Hypothalamus (tissue), 51 donors: ENCODE data around the gene CERS5.

Experiments
- DNase-seq, 51 donors: peaks; one replicate each; lab custom pipeline; 2025; lab: John Stamatoyannopoulos, UW

CERS5 gene

DNA sequence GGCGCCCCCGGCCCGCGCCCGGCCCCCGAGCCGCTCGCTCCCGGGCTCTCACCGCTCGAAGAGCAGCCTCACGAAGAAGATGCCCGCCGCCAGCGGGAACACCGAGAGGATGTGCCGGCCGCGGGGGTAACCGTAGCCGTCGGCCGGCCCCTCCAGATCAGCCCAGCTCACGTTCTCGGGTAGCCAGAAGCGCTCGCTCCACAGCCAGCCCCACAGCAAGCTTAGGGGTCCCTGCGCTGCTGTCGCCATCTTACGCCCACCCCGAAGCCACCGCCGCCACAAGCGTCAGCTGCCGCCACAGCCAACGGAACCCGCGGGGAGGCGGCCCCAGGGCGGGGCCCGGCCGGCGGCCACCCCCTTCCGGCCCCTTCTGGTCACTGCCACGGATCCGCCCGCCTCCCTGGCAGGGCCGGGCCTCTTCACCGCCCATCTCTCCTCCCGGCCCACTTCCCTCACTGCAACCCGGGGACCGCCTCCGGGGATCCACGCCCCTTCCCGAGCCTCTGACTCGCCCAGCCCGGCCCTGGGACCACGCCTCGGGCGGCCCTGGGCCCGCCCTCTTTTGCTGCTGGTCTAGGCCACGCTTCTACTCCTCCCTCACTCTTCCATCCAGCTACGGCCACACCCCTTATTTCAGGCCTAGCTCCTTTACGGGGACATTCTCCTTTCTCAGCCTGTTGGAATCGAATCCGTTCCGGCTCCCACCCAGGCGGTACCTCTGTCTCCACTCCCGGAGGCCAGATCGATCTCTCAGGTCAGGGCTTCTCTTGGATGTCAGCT, at the start of gene CERS5:
TSS of gene CERS5 (minus strand) at position 321 of the 780 bp plus-strand sequence. CDS start at position 249, 72 bp downstream.
- DNase-seq: peak; percentile 51 to 99 (median 96)

DNA sequence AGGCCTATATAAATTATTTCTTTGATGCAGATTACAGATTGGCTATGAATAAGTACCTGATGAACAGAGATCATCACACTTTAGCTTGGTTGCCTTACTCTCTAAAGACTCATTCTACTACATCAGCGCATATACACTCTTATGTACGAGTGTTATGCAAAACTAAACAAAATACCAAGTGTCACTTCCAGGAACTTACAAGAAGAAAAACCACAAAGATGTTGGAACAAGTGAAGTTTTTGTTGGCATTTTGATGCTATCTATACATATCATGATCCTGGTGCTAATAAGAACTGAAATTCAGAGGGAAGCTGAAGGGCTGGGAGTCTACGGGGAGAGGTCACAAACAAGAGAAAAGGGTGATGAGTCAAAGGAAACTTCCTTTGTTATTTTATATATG, 47.9 kb upstream of the CERS5 start:
- DNase-seq: no peak

DNA sequence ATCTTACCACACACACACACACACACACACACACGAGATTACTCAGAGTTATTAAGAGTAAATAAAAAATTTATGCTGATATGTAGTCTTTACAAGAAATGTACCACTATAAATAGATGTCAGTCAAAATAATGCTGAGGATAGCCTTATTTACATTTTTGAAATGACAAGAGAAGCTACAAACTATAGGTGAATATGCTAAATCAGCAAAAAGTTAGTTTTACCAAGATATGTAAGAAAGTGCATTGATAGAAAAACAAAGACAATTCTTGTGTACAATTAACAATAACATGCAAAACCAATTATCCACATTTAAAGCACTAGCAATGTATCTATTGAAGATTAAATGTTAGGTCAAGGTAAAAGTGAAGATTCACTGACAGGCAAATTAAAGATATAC, 46.8 kb upstream of the CERS5 start:
- no peak for DNase-seq

DNA sequence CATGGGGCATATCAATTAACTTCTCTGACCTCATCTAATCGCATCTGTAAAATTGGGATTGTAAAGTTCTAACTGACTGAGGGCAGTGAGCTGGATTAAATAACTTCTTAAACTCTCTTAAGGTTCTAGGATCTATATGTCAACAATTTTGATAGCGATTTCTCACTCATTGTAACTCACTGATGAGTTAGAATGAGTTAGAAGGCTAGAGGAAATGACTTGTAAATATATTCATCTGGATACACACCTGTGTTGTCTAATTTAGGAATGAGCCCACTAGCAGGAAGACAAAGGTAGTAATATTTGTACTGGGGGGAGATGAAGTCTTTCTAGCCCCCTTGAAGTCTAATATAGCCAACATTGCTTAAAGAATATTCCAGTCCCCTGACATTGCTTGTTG, 46.3 kb upstream of the CERS5 start:
- no peak for DNase-seq

DNA sequence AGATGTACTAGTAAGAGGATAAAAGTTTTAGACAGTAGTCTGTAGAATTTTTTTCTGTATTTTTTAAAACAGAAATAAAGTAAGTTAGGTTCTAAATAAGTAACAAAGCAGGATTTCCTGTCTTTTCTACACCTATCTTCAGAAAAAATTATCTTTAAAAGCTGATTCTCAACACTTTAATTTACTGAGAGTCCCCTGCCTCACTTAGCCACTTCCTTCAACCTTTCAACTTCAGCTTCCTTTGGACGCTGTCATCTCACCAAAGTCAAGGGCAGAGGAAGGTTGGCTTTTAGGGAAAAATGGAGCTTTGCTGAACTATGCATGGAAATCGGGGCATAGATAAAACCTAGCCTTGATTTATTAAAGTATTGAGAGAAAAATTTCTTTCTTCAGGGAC, 44.9 kb upstream of the CERS5 start:
- no peak for DNase-seq

GRCh38 chr12:50211392-50212070, 44.4 kb upstream of the CERS5 start:
- no peak for DNase-seq

DNA sequence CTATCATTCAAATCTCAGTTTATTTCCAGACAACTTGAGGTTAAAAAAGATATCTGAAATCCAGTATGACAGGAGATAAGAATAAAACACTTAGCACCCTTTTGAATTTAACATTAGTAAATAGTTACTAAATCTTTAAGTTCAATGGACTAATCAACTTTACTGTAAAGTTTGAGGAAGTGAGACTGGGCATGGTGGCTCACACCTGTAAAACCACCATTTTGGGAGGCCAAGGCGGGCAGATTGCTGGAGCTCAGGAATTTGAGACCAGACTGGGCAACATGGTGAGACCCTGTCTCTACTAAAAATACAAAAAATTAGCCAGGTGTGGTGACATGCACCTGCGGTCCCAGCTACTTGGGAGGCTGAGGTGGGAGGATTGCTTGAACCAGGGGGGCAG, 40.3 kb upstream of the CERS5 start:
- DNase-seq: no peak

- DNase-seq: no peak
Measured at GRCh38 chr12:50205648-50206047, 38.5 kb upstream of the CERS5 start.

DNA sequence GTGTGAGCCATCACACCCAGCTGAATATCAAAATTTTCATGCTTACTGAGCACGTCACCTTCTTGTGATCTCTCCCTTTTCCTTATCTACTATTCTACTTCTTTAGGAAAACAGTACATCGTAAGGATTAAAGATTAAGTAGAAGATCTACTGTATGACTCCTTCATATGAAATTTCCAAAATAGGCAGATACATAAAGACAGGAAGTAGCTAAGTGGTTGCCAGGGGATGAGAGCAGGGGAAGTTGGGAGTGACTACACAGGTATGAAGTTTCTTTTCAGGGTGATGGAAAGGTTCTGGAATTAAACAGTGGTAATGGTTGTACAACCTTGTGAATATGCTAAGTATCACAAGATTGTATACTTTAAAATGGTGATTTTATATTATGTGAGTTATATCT, 36.5 kb upstream of the CERS5 start:
- no peak for DNase-seq

- no peak for DNase-seq
Measured at GRCh38 chr12:50201987-50202521, 34.9 kb upstream of the CERS5 start.

DNA sequence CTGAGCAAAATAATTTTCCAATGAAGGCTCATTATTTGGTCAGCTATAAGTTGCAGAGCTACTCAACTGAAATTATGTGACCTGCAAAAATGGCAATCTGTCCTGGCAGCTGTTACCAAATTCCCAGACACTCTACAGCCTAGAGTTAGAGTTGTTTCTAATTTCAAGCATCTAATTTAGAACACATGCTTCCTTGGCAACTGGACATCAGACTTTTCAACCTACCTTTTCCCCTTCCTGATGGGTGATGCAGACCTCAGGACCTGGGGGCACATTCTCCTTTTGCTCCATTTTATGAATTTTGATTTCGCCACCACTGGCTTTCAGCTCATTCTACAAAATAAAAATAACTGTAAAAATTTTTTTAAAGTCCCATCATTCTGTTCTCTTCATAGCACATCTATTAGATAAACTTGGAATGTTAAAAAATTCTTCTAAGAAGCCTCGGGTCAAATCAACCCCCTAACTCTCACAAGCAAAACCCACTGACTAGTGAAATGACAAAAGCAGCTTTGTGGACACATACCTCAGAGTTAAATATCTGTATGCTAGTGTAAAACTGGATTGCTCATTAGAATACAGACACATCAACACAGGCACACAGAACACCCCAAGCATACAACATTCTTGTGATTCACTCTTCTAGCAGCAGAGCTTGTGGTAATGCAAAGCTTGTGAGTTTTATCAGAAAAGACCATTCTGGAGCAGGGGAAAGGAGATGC, 33.5 kb upstream of the CERS5 start:
- no peak for DNase-seq

- no peak for DNase-seq
Measured at GRCh38 chr12:50198829-50199228, 31.7 kb upstream of the CERS5 start.

DNA sequence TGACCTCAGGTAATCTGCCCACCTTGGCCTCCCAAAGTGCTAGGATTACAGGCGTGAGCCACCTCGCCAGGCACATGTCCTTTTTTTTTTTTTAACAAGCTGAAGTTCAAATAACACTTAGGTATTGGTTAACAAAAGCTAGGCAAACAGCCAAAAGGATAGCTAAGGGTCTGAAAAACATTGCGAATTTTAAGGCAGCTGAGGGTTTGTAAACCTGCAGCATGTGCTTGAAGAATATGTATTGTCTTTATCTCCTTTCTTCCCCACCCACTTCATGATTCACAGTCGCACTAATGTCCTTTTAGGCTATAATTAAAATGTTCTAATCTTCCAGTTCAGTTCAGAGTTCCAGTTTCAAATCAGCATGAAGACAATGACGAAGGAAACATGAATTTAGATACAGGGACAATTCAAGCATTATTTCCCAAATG, 30.1 kb upstream of the CERS5 start:
- no peak for DNase-seq

GRCh38 chr12:50196537-50196936, 29.4 kb upstream of the CERS5 start:
- no peak for DNase-seq

DNA sequence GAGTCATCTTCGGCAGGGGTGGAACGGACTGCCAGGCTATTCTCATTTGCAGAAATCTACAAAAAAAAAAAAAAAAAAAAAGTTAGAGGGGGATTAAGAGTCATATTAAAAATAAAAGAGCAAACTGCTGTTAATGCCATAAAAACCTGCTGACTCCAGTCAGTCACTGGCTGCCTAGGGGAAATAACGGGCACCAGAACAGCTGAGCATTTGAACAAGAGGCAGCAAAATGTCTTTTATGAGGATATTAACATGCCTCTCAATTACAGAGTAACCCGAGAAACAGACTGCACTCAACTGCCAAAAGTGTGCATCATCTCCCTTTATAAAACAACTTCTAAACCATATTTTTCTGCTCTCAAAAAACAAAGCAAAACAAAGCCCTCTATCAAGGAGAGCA, 28.7 kb upstream of the CERS5 start:
- no peak for DNase-seq

DNA sequence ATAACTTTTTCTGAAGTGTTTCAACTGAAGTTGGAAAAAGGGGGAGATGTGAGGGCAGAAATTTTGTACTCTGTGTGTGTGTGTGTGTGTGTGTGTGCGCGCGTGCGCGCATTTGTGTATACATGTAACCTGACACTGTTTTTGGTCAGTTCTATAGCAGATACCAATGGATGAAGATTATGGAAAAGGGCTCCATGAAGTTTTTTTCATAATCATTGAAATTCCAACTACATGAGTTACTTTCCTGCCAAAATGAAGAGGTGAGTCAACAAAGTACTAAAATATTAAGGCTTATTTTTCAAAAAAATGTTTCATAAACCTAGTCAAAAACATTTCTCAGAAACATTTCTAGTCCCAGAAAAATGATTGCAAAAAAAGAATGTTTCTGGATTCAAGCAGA, 25.7 kb upstream of the CERS5 start:
- DNase-seq: no peak

GRCh38 chr12:50192236-50192635, 25.1 kb upstream of the CERS5 start:
- no peak for DNase-seq

GRCh38 chr12:50190859-50191258, 23.7 kb upstream of the CERS5 start:
- no peak for DNase-seq

DNA sequence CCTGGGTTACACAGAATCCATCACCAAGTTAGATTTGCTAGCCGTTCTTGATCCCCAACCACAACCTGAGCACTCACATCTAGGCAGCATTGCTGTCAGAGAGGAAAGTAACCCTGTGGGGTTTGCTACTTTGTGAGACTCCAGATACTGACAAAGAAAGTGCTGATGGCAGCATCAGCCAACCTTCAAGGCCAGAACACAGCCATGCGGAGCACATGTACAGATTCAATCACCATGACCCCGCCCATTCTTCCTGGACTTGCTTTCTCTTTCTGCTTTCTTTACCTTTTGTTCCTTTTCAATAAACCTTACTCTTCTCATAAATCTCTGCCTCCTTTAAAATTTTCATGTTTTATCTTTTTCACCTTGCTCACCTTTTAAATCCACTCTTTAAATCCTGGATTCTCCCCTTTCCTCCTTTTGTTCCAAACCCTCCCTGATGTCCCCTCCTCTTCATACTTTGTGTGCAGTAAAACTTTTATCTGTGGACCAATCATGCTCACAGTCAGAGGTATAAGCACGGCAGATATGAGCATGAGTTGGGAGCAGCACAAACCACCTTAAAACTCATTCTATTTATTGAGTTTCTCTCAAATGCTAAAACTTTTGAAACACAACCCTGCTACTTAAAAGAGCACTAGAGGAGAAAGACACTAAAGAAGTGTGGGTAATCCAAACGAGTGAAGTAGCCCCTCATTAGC, 21.9 kb upstream of the CERS5 start:
- no peak for DNase-seq

DNA sequence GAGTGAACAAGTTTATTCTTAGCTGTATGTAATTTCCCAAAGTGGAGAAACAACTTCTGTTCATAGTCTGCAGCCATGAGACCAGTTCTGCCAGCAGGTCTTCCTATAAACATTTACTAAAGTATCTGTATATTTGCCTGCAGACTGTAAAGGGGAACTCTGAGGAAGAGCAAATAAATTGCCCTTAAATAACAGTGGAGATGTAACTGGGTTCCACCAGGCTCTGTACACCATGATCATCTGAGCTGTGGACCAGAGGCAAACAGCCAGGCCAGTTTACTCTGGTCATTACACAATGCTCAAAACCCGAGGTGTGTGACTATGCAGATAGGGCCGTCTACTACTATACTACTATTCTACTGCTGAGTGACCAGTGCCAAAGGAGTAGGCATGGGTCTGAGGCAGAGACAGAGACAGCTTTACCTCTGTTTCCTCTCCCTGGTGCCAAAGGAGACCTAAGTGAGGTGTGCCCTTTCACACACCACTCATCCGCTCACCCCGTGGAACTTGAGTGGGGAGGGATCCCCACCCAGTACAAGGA, 21.1 kb upstream of the CERS5 start:
- no peak for DNase-seq
